Chondrocyte (in vitro differentiated cells): ENCODE data around the gene LHFPL6. TPM values are rescaled to one million over a fixed set of nuclear protein-coding genes. Genes with fewer than 3 reads are reported as not detected.

Experiments
- DNase-seq: peaks from one replicate; pipeline ENCODE4 v3.0.0; 2021; ENCODE audit warnings: mixed read lengths, low spot score
- H3K27ac Mint-ChIP-seq: one replicate; pipeline ENCODE4 v1.8.0; 2021; ENCODE audit warnings: mild to moderate bottlenecking, moderate library complexity, mixed read lengths; ENCODE audit not compliant: unreplicated experiment
- H3K27me3 Mint-ChIP-seq: 2 replicates; pipeline ENCODE4 v1.8.0; 2021; ENCODE audit warnings: low read depth, mixed read lengths
- H3K36me3 Mint-ChIP-seq: 2 replicates; pipeline ENCODE4 v1.8.0; 2021; ENCODE audit warnings: low read depth, mixed read lengths
- H3K4me1 Mint-ChIP-seq: 2 replicates; pipeline ENCODE4 v1.8.0; 2021; ENCODE audit warnings: low read depth, mild to moderate bottlenecking, mixed read lengths
- H3K4me3 Mint-ChIP-seq: one replicate; pipeline ENCODE4 v1.8.0; 2021; ENCODE audit warnings: mild to moderate bottlenecking, moderate library complexity, mixed read lengths; ENCODE audit not compliant: unreplicated experiment
- H3K9me3 Mint-ChIP-seq: 2 replicates; pipeline ENCODE4 v1.8.0; 2021; ENCODE audit warnings: low read depth, mixed read lengths
- CTCF ChIP-seq: fragments of 200-600 bp; sonication (generic); IDR thresholded peaks from 2 replicates; pipeline ENCODE4 v1.5.0; 2021; ENCODE audit warnings: antibody characterized with exemption, mild to moderate bottlenecking, moderate library complexity
- total RNA-seq: library from RNA; stranded (reverse); gene quantifications from 3 replicates; pipeline ENCODE4 v1.2.1, GENCODE V29; 2021

LHFPL6 gene
- total RNA-seq, 1 donor from 2014 or later = 101 TPM

- Mint-ChIP-seq H3K36me3 (no peaks in the 10 kb centered on the region), H3K4me1 (peaks cover 69% of the 10 kb centered on the region), H3K27me3 (no peaks in the 10 kb centered on the region), H3K27ac (peak overlapping the region; percentile 50), H3K9me3 (no peaks in the 10 kb centered on the region), H3K4me3 (no peak overlapping the region)
- DNase-seq = no peak
- no peak for TF ChIP-seq CTCF
Observed at GRCh38 chr13:39312596-39312995, 290.4 kb downstream of the LHFPL6 start.

- no peaks in the 10 kb centered on the region for H3K36me3 Mint-ChIP-seq
- H3K9me3 Mint-ChIP-seq = no peaks in the 10 kb centered on the region
- H3K4me1 Mint-ChIP-seq = peaks cover 68% of the 10 kb centered on the region
- no peak for DNase-seq
- H3K27ac Mint-ChIP-seq = peak overlapping the region; percentile 86
- no peaks in the 10 kb centered on the region for H3K27me3 Mint-ChIP-seq
- H3K4me3 Mint-ChIP-seq = no peak overlapping the region
- no peak for TF ChIP-seq CTCF
Observed at GRCh38 chr13:39311619-39312018, 291.4 kb downstream of the LHFPL6 start.

- Mint-ChIP-seq H3K36me3 (no peaks in the 10 kb centered on the region), H3K27me3 (no peaks in the 10 kb centered on the region), H3K9me3 (no peaks in the 10 kb centered on the region), H3K4me3 (no peak overlapping the region), H3K4me1 (peaks cover 64% of the 10 kb centered on the region), H3K27ac (peak overlapping the region; percentile 80)
- no peak for TF ChIP-seq CTCF
- no peak for DNase-seq
Observed at GRCh38 chr13:39310961-39311360, 292.0 kb downstream of the LHFPL6 start.

- Mint-ChIP-seq H3K4me3 (no peak overlapping the region), H3K27me3 (no peaks in the 10 kb centered on the region), H3K36me3 (no peaks in the 10 kb centered on the region), H3K4me1 (peaks cover 60% of the 10 kb centered on the region), H3K9me3 (no peaks in the 10 kb centered on the region), H3K27ac (peak overlapping the region; percentile 41)
- DNase-seq = no peak
- no peak for TF ChIP-seq CTCF
Observed at GRCh38 chr13:39306639-39307589, 296.1 kb downstream of the LHFPL6 start.

GRCh38 chr13:39302820-39303219 is 300.2 kb downstream of the LHFPL6 start:
- DNase-seq = no peak
- TF ChIP-seq CTCF = no peak
- H3K4me3 Mint-ChIP-seq = no peak overlapping the region
- H3K4me1 Mint-ChIP-seq = peaks cover 29% of the 10 kb centered on the region
- H3K27me3 Mint-ChIP-seq = no peaks in the 10 kb centered on the region
- no peaks in the 10 kb centered on the region for H3K36me3 Mint-ChIP-seq
- peaks cover 5% of the 10 kb centered on the region for H3K9me3 Mint-ChIP-seq
- H3K27ac Mint-ChIP-seq = no peak overlapping the region
